ENCODE results near the gene ERFE. TPM values are rescaled to one million over a fixed set of nuclear protein-coding genes. Genes with fewer than 3 reads are reported as not detected.

ERFE gene
- total RNA-seq, 1 donor from 2014 or later, result 4.2 TPM

- peak overlapping the region in 1 of 3 donors; percentile 16 for H3K9ac ChIP-seq (ENCODE audit: low read depth in 1 of 3, low read length in 3 of 3)
Observed at GRCh38 chr2:238155761-238156694, 2.7 kb upstream of the ERFE start.

GRCh38 chr2:238157506-238158017, 1.2 kb upstream of the ERFE start:
- H3K4me3 ChIP-seq (ENCODE audit: low read length in 3 of 3), result no peak overlapping the region
- H3K9ac ChIP-seq (ENCODE audit: low read depth in 1 of 3, low read length in 3 of 3), result no peak overlapping the region
- H3K27me3 ChIP-seq (ENCODE audit: control insufficient read depth in 3 of 3, insufficient read depth in 3 of 3, low read length in 3 of 3), result peaks cover 9 to 21% (median 18%) of the 10 kb centered on the region in 3 donors
- H3K9me3 ChIP-seq (ENCODE audit: control insufficient read depth in 3 of 3, low read length in 3 of 3), result no peaks in the 10 kb centered on the region
- no peaks in the 10 kb centered on the region for H3K36me3 ChIP-seq (ENCODE audit: control insufficient read depth in 3 of 3, insufficient read depth in 3 of 3, low read length in 3 of 3)
- peaks cover 11 to 44% (median 41%) of the 10 kb centered on the region in 3 donors for H3K4me1 ChIP-seq (ENCODE audit: control insufficient read depth in 3 of 3, insufficient read depth in 3 of 3, low read length in 3 of 3)
- no peak overlapping the region for H3K27ac ChIP-seq (ENCODE audit: low read depth, low read length)

More at GRCh38 chr2:238155761-238156694, 2.7 kb upstream of the ERFE start:
- Histone ChIP-seq H3K27me3 (ENCODE audit: control insufficient read depth in 3 of 3, insufficient read depth in 3 of 3, low read length in 3 of 3) (peaks cover 9 to 18% (median 16%) of the 10 kb centered on the region in 3 donors), H3K4me3 (ENCODE audit: low read length in 3 of 3) (no peak overlapping the region), H3K4me1 (ENCODE audit: control insufficient read depth in 3 of 3, insufficient read depth in 3 of 3, low read length in 3 of 3) (peaks cover 13 to 53% (median 41%) of the 10 kb centered on the region in 3 donors), H3K36me3 (ENCODE audit: control insufficient read depth in 3 of 3, insufficient read depth in 3 of 3, low read length in 3 of 3) (peaks cover 2 to 5% (median 3%) of the 10 kb centered on the region in 3 donors), H3K27ac (ENCODE audit: low read depth, low read length) (peak overlapping the region; percentile 16), H3K9me3 (ENCODE audit: control insufficient read depth in 3 of 3, low read length in 3 of 3) (no peaks in the 10 kb centered on the region)

- no peak overlapping the region for H3K4me3 ChIP-seq (ENCODE audit: low read length in 3 of 3)
- no peak overlapping the region for H3K27ac ChIP-seq (ENCODE audit: low read depth, low read length)
- H3K9ac ChIP-seq (ENCODE audit: low read depth in 1 of 3, low read length in 3 of 3), result no peak overlapping the region
- H3K4me1 ChIP-seq (ENCODE audit: control insufficient read depth in 3 of 3, insufficient read depth in 3 of 3, low read length in 3 of 3), result peaks cover 11 to 41% (median 40%) of the 10 kb centered on the region in 3 donors
- H3K36me3 ChIP-seq (ENCODE audit: control insufficient read depth in 3 of 3, insufficient read depth in 3 of 3, low read length in 3 of 3), result no peaks in the 10 kb centered on the region
- H3K9me3 ChIP-seq (ENCODE audit: control insufficient read depth in 3 of 3, low read length in 3 of 3), result no peaks in the 10 kb centered on the region
- peaks cover 13 to 23% (median 18%) of the 10 kb centered on the region in 3 donors for H3K27me3 ChIP-seq (ENCODE audit: control insufficient read depth in 3 of 3, insufficient read depth in 3 of 3, low read length in 3 of 3)
Observed at GRCh38 chr2:238158018-238158508, 707 bp upstream of the ERFE start.

- H3K9me3 ChIP-seq (ENCODE audit: control insufficient read depth in 3 of 3, low read length in 3 of 3), result no peaks in the 10 kb centered on the region
- H3K36me3 ChIP-seq (ENCODE audit: control insufficient read depth in 3 of 3, insufficient read depth in 3 of 3, low read length in 3 of 3), result no peaks in the 10 kb centered on the region
- peaks cover 17 to 23% (median 18%) of the 10 kb centered on the region in 3 donors for H3K27me3 ChIP-seq (ENCODE audit: control insufficient read depth in 3 of 3, insufficient read depth in 3 of 3, low read length in 3 of 3)
- H3K4me3 ChIP-seq (ENCODE audit: low read length in 3 of 3), result peak overlapping the region in 2 of 3 donors; percentile 20 to 23
- H3K4me1 ChIP-seq (ENCODE audit: control insufficient read depth in 3 of 3, insufficient read depth in 3 of 3, low read length in 3 of 3), result peaks cover 11 to 31% (median 30%) of the 10 kb centered on the region in 3 donors
- no peak overlapping the region for H3K27ac ChIP-seq (ENCODE audit: low read depth, low read length)
- peak overlapping the region in 1 of 3 donors; percentile 23 for H3K9ac ChIP-seq (ENCODE audit: low read depth in 1 of 3, low read length in 3 of 3)
Observed at GRCh38 chr2:238159071-238159539, 335 bp downstream of the ERFE start.

- Histone ChIP-seq H3K36me3 (ENCODE audit: control insufficient read depth in 3 of 3, insufficient read depth in 3 of 3, low read length in 3 of 3) (no peaks in the 10 kb centered on the region), H3K4me1 (ENCODE audit: control insufficient read depth in 3 of 3, insufficient read depth in 3 of 3, low read length in 3 of 3) (peaks cover 11 to 25% (median 24%) of the 10 kb centered on the region in 3 donors), H3K9me3 (ENCODE audit: control insufficient read depth in 3 of 3, low read length in 3 of 3) (no peaks in the 10 kb centered on the region), H3K4me3 (ENCODE audit: low read length in 3 of 3) (no peak overlapping the region), H3K9ac (ENCODE audit: low read depth in 1 of 3, low read length in 3 of 3) (no peak overlapping the region), H3K27ac (ENCODE audit: low read depth, low read length) (no peak overlapping the region), H3K27me3 (ENCODE audit: control insufficient read depth in 3 of 3, insufficient read depth in 3 of 3, low read length in 3 of 3) (peaks cover 18 to 25% (median 19%) of the 10 kb centered on the region in 3 donors)
Observed at GRCh38 chr2:238159661-238160205, 963 bp downstream of the ERFE start.

- peaks cover 18 to 25% (median 19%) of the 10 kb centered on the region in 3 donors for H3K27me3 ChIP-seq (ENCODE audit: control insufficient read depth in 3 of 3, insufficient read depth in 3 of 3, low read length in 3 of 3)
- H3K4me3 ChIP-seq (ENCODE audit: low read length in 3 of 3), result no peak overlapping the region
- H3K9me3 ChIP-seq (ENCODE audit: control insufficient read depth in 3 of 3, low read length in 3 of 3), result no peaks in the 10 kb centered on the region
- no peaks in the 10 kb centered on the region for H3K36me3 ChIP-seq (ENCODE audit: control insufficient read depth in 3 of 3, insufficient read depth in 3 of 3, low read length in 3 of 3)
- H3K4me1 ChIP-seq (ENCODE audit: control insufficient read depth in 3 of 3, insufficient read depth in 3 of 3, low read length in 3 of 3), result peaks cover 6 to 17% (median 17%) of the 10 kb centered on the region in 3 donors
- H3K27ac ChIP-seq (ENCODE audit: low read depth, low read length), result no peak overlapping the region
- H3K9ac ChIP-seq (ENCODE audit: low read depth in 1 of 3, low read length in 3 of 3), result no peak overlapping the region
Observed at GRCh38 chr2:238160206-238161129, 1.7 kb downstream of the ERFE start.

- Histone ChIP-seq H3K27ac (ENCODE audit: low read depth, low read length) (no peak overlapping the region), H3K9me3 (ENCODE audit: control insufficient read depth in 3 of 3, low read length in 3 of 3) (no peaks in the 10 kb centered on the region), H3K36me3 (ENCODE audit: control insufficient read depth in 3 of 3, insufficient read depth in 3 of 3, low read length in 3 of 3) (no peaks in the 10 kb centered on the region), H3K4me1 (ENCODE audit: control insufficient read depth in 3 of 3, insufficient read depth in 3 of 3, low read length in 3 of 3) (peaks cover 10 to 23% (median 14%) of the 10 kb centered on the region in 3 donors), H3K9ac (ENCODE audit: low read depth in 1 of 3, low read length in 3 of 3) (no peak overlapping the region), H3K4me3 (ENCODE audit: low read length in 3 of 3) (no peak overlapping the region), H3K27me3 (ENCODE audit: control insufficient read depth in 3 of 3, insufficient read depth in 3 of 3, low read length in 3 of 3) (peaks cover 18 to 25% (median 19%) of the 10 kb centered on the region in 3 donors)
Observed at GRCh38 chr2:238161291-238162051, 2.7 kb downstream of the ERFE start.

- no peak overlapping the region for H3K4me3 ChIP-seq (ENCODE audit: low read length in 3 of 3)
- peaks cover 18 to 25% (median 19%) of the 10 kb centered on the region in 3 donors for H3K27me3 ChIP-seq (ENCODE audit: control insufficient read depth in 3 of 3, insufficient read depth in 3 of 3, low read length in 3 of 3)
- peaks cover 16 to 32% (median 23%) of the 10 kb centered on the region in 3 donors for H3K4me1 ChIP-seq (ENCODE audit: control insufficient read depth in 3 of 3, insufficient read depth in 3 of 3, low read length in 3 of 3)
- peaks cover 0 to 3% (median 0%) of the 10 kb centered on the region in 3 donors for H3K36me3 ChIP-seq (ENCODE audit: control insufficient read depth in 3 of 3, insufficient read depth in 3 of 3, low read length in 3 of 3)
- no peaks in the 10 kb centered on the region for H3K9me3 ChIP-seq (ENCODE audit: control insufficient read depth in 3 of 3, low read length in 3 of 3)
- H3K9ac ChIP-seq (ENCODE audit: low read depth in 1 of 3, low read length in 3 of 3), result no peak overlapping the region
- no peak overlapping the region for H3K27ac ChIP-seq (ENCODE audit: low read depth, low read length)
Observed at GRCh38 chr2:238162251-238162845, 3.6 kb downstream of the ERFE start.
